Skeletal muscle tissue (tissue), 4 donors: ENCODE measurements around the gene SCN11A. TPM values are rescaled to one million over a fixed set of nuclear protein-coding genes. Genes with fewer than 3 reads are reported as not detected.

Experiments used
- H3K27ac ChIP-seq: one replicate; pipeline ENCODE4 v1.7.0; 2013; ENCODE audit warnings: mild to moderate bottlenecking, low read depth, low read length, inconsistent platforms
- H3K27me3 ChIP-seq, 3 donors: one replicate each; pipeline ENCODE4 v1.7.0; 2013; ENCODE audit warnings: low read length in 3 of 3; ENCODE audit not compliant: control insufficient read depth in 3 of 3, insufficient read depth in 3 of 3
- H3K36me3 ChIP-seq, 3 donors: one replicate each; pipeline ENCODE4 v1.7.0; 2013; ENCODE audit warnings: low read length in 3 of 3; ENCODE audit not compliant: control insufficient read depth in 3 of 3, insufficient read depth in 3 of 3
- H3K4me1 ChIP-seq, 3 donors: one replicate each; pipeline ENCODE4 v1.7.0; 2013; ENCODE audit warnings: low read length in 3 of 3, mild to moderate bottlenecking in 3 of 3; ENCODE audit not compliant: control insufficient read depth in 3 of 3, insufficient read depth in 3 of 3
- H3K4me3 ChIP-seq, 3 donors: one replicate each; pipeline ENCODE4 v1.7.0; 2013; ENCODE audit warnings: low read length in 3 of 3
- H3K9ac ChIP-seq, 3 donors: one replicate each; pipeline ENCODE4 v1.7.0; 2013; ENCODE audit warnings: low read length in 3 of 3, mild to moderate bottlenecking in 3 of 3, moderate library complexity in 2 of 3, low read depth in 1 of 3
- H3K9me3 ChIP-seq, 3 donors: one replicate each; pipeline ENCODE4 v1.7.0; 2013; ENCODE audit warnings: low read length in 3 of 3; ENCODE audit not compliant: control insufficient read depth in 3 of 3
- total RNA-seq: library from RNA; depleted of rRNA; stranded (reverse); fragments of >200 nt; gene quantifications from one replicate; pipeline ENCODE4 v1.2.3, GENCODE V29; 2014
- donor health status: Osteomylitis.

The SCN11A gene
- 2.6 TPM for total RNA-seq

GRCh38 chr3:39051649-39052561 is at the start of gene SCN11A, which contains the start of gene WDR48:
TSS of gene SCN11A (minus strand) at chr3:39051944. CDS start at chr3:38950362, 101,582 bp downstream.
TSS of gene WDR48 (plus strand) at chr3:39052016. CDS start at chr3:39052026, 10 bp downstream.
- H3K4me3 ChIP-seq = peak within 1 kb of the TSS; percentile 86 to 93 (median 87)
- H3K9me3 ChIP-seq = no peaks in the 10 kb centered on the region
- peak within 1 kb of the TSS; percentile 78 to 89 (median 79) for H3K9ac ChIP-seq
- peak within 1 kb of the TSS; percentile 85 for H3K27ac ChIP-seq
- H3K4me1 ChIP-seq = peaks cover 6 to 15% (median 12%) of the 10 kb centered on the region in 3 donors
- no peaks in the 10 kb centered on the region for H3K36me3 ChIP-seq
- H3K27me3 ChIP-seq = no peaks in the 10 kb centered on the region

GRCh38 chr3:39101022-39101689 is 49.4 kb upstream of the SCN11A start:
- Histone ChIP-seq H3K9me3 (no peaks in the 10 kb centered on the region), H3K27me3 (no peaks in the 10 kb centered on the region), H3K9ac (peak overlapping the region in 2 of 3 donors; percentile 25 to 34), H3K4me3 (no peak overlapping the region), H3K36me3 (peaks cover 41 to 43% (median 42%) of the 10 kb centered on the region in 3 donors), H3K27ac (no peak overlapping the region), H3K4me1 (peaks cover 27 to 46% (median 33%) of the 10 kb centered on the region in 3 donors)

DNA sequence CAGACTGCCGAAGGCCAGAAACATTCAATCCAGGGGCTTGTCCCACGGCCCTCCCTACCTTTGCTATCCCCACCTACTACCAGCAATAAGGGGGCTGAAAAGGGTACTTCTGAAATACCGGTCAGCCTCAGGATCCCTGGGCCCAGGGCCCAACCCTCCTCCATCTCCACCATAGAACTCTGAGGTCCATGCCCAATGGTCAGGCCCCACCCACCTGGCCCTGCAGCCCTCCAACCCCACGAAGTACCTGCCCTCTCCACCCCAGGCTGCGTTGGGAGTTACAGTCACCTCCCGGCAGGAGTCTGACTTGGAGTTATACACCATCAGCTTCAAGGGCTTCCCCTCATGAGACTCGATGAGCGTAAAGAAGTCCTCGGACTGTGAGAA is 48.7 kb upstream of the SCN11A start:
- Histone ChIP-seq H3K27ac (no peak overlapping the region), H3K27me3 (no peaks in the 10 kb centered on the region), H3K4me3 (no peak overlapping the region), H3K9me3 (no peaks in the 10 kb centered on the region), H3K9ac (no peak overlapping the region), H3K36me3 (peaks cover 47 to 49% (median 48%) of the 10 kb centered on the region in 3 donors), H3K4me1 (peaks cover 20 to 40% (median 27%) of the 10 kb centered on the region in 3 donors)

DNA sequence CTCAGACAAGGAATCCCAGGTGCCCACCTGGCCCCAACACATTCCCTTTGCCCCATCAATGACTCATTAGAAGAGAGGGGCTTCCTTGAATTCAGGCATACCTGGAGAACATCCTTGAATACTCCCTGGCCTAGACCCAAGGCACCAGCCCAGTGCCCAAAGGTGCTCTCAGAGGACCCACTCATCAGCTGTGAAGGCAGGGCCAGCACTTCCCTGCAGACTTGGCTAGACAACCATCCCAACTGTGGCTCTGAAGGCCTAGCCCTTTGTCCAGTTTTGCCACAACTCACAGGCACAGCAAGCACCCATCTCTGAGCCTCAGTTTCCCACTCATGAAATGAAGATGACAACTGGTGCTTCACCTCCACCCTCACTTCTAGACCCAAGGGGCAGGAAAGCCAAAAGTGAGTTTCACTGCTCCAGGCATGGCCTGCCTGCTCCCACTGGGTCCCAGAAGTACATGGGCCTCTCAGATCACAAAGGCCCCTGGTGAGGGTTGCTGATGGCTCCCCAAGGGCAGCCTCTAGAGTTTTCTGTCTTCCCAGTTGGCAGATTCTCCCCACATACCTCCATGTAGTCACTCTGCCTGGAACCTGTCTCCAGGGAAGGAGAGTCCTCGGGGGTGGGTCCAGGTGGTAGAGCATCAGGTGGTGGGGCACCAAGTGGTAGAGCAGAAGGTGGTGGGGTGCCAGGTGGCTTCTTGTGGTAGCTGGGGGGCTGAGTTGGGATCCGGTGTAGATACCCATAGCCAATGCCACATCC is 48.2 kb upstream of the SCN11A start:
- H3K4me3 ChIP-seq = no peak overlapping the region
- no peaks in the 10 kb centered on the region for H3K9me3 ChIP-seq
- peaks cover 51 to 54% (median 51%) of the 10 kb centered on the region in 3 donors for H3K36me3 ChIP-seq
- H3K9ac ChIP-seq = no peak overlapping the region
- no peaks in the 10 kb centered on the region for H3K27me3 ChIP-seq
- no peak overlapping the region for H3K27ac ChIP-seq
- H3K4me1 ChIP-seq = peaks cover 16 to 34% (median 21%) of the 10 kb centered on the region in 3 donors

DNA sequence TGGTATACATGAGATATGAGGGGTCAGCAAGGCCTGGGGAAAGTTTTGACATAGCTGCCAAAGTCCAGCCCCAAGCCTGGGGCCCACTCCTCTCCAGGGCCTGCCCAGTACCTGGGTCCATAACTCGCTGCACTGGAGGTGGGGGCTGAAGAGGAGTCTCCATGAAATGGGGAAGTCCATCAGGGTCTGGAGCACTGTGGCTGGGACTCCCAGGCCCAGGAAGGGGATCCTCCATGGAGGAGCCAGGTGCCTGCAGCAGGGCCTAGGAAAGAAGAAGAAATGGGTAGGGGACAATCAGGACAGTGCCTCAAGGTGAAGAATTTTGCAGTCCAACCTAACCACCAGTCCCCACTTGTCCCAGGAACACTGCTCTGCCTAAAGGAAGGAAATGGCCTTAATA is 47.5 kb upstream of the SCN11A start:
- H3K27ac ChIP-seq = no peak overlapping the region
- no peaks in the 10 kb centered on the region for H3K9me3 ChIP-seq
- peaks cover 56 to 61% (median 58%) of the 10 kb centered on the region in 3 donors for H3K36me3 ChIP-seq
- peaks cover 10 to 27% (median 14%) of the 10 kb centered on the region in 3 donors for H3K4me1 ChIP-seq
- no peaks in the 10 kb centered on the region for H3K27me3 ChIP-seq
- peak overlapping the region in 1 of 3 donors; percentile 15 for H3K9ac ChIP-seq
- no peak overlapping the region for H3K4me3 ChIP-seq

DNA sequence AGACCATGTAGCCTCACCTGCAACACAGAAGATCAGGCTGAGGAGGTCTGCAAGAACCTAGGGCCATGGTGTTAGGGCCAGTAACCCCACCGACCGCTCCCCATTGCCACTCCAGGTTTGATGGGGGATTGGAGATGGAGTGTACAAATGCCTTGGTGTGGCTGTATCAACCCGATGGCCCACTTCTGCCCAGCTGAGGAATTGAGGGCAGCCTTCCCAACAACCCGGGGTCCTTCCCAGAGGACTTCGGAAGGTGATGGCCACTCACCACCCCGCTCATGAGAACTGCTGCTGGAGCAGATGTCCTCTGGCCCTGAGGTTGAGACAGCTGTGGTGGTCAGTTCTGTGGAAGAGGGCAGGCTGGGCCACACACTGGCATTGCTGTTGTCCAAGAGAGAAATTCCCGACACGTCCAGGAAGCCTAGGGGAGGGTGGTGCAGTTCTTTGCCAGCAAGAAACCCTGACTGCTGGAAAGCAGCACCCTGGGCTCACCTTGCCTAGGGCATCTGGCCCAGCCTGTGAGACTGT is 46.8 kb upstream of the SCN11A start:
- Histone ChIP-seq H3K27ac (no peak overlapping the region), H3K4me3 (no peak overlapping the region), H3K4me1 (peaks cover 4 to 20% (median 7%) of the 10 kb centered on the region in 3 donors), H3K27me3 (no peaks in the 10 kb centered on the region), H3K9me3 (no peaks in the 10 kb centered on the region), H3K9ac (peak overlapping the region in 2 of 3 donors; percentile 15 to 25), H3K36me3 (peaks cover 60 to 67% (median 65%) of the 10 kb centered on the region in 3 donors)

- Histone ChIP-seq H3K9me3 (no peaks in the 10 kb centered on the region), H3K4me1 (peaks cover 4 to 14% (median 4%) of the 10 kb centered on the region in 3 donors), H3K4me3 (no peak overlapping the region), H3K27ac (no peak overlapping the region), H3K36me3 (peaks cover 65 to 72% (median 72%) of the 10 kb centered on the region in 3 donors), H3K27me3 (no peaks in the 10 kb centered on the region), H3K9ac (peak overlapping the region in 1 of 3 donors; percentile 25)
Observed at GRCh38 chr3:39097716-39098472, 46.1 kb upstream of the SCN11A start.

DNA sequence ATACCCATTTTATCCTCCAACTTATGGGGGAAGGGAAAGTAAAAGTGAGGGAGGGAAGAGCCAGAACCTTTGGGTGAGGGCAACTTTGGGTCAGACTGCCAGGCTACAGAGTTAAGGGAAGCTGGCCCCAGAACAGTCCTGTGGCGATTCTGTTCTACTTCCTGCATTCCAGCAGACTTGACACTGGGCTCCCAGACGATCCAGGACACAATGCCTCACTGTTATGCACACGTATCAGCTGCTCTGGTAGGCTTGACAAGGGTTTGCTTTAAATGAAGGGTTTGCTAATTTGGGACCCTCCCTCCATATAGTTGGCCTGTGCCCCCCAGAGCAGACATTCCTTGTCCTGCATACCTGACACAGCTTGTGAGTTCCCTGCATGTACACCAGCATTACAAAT is 45.0 kb upstream of the SCN11A start:
- Histone ChIP-seq H3K4me1 (peaks cover 4 to 6% (median 4%) of the 10 kb centered on the region in 3 donors), H3K9ac (no peak overlapping the region), H3K27me3 (no peaks in the 10 kb centered on the region), H3K9me3 (no peaks in the 10 kb centered on the region), H3K4me3 (no peak overlapping the region), H3K36me3 (peaks cover 69 to 83% (median 81%) of the 10 kb centered on the region in 3 donors), H3K27ac (no peak overlapping the region)

GRCh38 chr3:39095778-39096177 is 44.0 kb upstream of the SCN11A start:
- Histone ChIP-seq H3K27me3 (no peaks in the 10 kb centered on the region), H3K9ac (no peak overlapping the region), H3K4me1 (no peaks in the 10 kb centered on the region), H3K4me3 (no peak overlapping the region), H3K9me3 (no peaks in the 10 kb centered on the region), H3K27ac (no peak overlapping the region), H3K36me3 (peaks cover 71 to 88% (median 88%) of the 10 kb centered on the region in 3 donors)
